HG03139 (cell line): ENCODE data around the gene INSIG2.
A peak's percentile ranks its signal among the peaks of the same experiment; 100 is the strongest.

Experiments
- ATAC-seq: cut with Tn5 transposase; IDR thresholded peaks from one replicate; pipeline ENCODE4 v1.9.1; 2021; ENCODE audit not compliant: unreplicated experiment

Gene INSIG2

DNA sequence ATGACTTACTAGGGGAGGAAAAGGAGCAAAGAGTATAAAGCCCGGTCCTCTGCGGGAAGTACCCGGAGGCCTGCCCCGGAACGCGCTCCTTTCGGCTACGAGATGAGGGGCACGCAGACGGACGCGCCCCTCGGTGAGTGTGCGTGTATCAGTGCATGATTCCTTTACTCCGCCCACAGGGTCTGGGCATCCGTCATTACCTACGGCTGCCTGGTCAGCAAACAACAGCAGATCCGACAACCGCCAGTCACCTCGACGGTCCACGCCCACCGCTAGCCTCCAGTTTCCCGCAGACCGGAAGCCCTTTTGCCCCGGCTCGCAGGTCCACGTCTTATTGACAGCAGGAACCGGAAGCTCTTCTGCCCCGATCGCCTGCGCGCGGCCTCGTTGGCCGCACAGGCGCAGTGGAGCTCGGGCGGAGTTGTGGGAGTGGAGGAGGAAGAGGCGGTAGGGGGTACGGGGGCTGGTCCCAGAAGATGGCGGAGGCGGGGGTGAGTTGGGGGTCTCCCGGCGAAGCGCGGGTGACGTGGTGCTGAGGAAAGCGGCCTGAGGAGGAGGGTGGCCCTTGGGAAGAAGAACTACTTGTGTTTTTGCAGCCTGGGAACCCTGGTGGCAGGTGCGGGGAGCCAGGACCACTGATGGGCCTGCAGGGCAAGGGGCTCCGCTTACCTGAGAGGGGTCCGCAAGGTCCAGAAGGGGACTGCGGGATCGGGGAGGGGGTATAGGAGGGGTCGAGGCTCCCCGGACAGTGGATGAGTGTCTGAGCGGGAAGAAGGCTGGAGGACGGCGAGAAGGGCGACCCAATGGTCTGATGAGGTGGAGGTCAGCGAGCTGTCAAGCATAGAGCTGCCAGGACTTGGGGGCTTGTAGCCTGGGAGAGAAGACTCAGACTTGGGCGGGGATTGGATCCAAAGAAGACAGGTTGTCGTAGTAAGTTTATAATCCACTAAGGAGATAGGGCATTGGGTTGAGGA, at the start of gene INSIG2:
Gene INSIG2 (plus strand): TSS at position 421 of the 974 bp plus-strand sequence. CDS start 8,086 bp downstream, outside the sequence.
- ATAC-seq: peak; percentile 97

GRCh38 chr2:118040891-118041290, 47.4 kb upstream of the INSIG2 start:
- ATAC-seq: no peak

DNA sequence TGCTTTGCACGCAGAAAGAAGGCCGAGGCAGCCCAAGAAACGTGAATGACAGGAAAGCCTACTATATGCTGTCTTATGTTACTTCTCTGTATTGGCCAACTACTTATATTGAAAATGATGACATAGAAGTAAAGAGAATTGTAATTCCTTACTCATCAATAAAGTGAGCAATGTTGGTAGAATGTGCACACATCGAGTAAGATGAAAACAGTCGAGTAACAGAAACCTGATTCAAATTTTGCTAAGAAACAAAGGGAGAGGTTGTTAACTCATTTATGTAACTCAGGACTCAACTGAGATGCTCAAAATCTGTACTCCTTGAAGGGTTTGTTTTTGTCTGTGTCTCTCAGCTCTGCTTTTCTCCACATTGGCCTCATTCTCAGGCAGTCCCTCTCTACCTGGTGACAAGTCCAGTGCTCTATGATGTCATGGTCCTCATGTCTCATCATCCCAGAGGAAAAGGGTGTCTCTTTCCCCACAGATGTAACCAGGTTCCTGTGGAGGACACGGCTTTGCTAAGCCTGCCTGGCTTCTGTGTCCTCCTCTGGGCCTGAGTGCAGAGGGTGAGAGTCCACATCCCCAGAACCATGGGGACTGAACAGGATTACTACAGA, 44.1 kb upstream of the INSIG2 start:
- no peak for ATAC-seq

DNA sequence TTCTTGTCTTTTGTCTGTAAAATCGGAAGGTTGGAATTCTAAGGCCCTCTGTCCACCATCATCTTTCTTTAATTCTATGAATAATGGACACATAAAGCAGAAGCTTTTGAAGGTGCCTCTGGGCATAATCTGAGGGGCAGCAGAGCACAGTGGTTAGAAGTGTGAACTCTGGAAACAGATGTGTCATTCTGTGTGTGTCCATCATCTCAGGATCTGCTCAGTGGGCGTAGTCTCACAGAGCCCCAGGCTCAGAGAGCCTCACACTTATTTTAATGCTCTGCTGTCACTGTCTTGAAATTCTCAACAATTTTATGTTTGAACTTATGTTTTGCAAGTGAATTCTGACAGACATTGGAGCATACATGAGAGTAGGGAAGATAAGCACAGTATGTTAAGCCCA, 43.4 kb upstream of the INSIG2 start:
- no peak for ATAC-seq

DNA sequence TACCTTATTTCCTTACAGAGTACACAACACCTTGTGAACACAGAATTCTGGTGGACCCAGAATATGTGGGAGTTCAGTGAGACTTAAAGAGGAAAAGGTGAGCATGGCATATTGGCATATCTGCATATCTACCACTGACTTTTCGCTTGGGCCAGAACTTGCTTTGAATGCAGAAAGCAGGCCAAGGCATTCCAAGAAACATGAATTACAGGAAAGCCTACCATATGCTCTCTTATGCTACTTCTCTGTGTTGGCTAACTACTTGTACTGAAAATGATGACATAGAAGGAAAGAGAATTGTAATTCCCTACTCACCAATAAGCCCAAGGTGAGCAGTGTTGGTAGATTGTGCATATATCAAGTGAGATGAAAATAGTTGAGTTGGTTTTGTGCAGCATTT, 43.0 kb upstream of the INSIG2 start:
- no peak for ATAC-seq

DNA sequence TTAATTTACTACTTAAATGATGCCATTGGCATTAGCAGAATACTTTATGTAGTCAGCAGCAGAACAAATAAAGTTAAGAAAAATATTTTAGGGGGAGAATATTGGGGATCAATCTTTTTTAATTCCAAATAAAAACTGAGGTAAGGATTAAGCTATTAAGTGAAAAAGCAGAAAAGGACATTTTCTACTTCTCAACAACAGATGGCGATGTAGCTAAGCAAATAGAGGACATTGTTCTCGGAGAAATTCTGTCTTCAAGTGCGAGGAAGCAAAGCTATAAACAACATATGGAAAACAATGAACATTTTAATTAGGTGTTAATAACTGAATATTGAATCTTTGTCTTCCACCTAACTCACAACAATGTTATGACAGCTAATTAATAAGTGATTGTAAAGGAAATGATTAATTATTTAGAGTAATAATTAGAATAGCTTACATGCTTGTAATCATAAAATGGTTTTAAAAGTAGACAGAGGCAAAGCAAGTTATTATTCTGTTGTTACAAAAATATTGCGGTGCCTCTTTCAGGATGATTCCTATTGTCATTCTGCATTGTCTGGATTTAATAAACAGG, 41.5 kb upstream of the INSIG2 start:
- no peak for ATAC-seq

- no peak for ATAC-seq
These were observed 40.9 kb upstream of the INSIG2 start for GRCh38 chr2:118047380-118047826.

- ATAC-seq: no peak
These were observed 39.9 kb upstream of the INSIG2 start for GRCh38 chr2:118048401-118048800.

- ATAC-seq: no peak
These were observed 39.0 kb upstream of the INSIG2 start for GRCh38 chr2:118049140-118049815.

DNA sequence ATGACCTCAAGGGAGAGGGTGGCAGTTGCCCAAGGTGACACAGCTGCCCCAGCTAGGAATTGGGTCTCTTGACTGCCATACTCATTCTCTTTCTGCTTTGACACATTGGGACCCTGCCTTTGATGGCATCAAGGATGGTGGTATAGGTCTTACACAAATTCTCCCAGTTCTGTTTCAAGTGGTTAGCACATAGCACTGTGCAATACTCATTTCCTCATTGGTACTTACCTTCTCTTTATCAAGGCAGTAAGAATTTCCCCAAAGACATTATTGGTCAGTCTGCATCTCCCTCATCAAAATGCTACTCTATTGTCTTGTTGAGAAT, 38.5 kb upstream of the INSIG2 start:
- ATAC-seq: peak; percentile 62

DNA sequence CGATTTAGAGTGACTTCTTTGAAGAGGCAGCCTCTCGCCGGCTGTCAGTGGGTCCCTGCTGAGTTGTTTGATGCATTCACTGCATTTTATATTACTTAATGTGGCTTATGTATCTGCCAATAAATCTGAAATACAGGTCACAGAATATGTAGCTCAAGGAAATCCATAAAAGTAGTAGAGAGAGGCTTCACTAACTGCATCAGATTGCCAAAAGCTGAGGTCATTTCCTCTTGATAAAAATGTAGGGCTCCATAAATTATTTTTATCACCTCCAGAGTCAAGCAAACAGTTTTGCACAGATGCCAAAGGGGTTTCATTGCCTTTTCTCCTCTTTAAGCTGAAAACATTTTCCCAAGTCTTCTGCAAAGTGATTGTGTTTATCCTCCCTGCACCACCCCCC, 37.9 kb upstream of the INSIG2 start:
- ATAC-seq: no peak

GRCh38 chr2:118050974-118051373, 37.3 kb upstream of the INSIG2 start:
- ATAC-seq: no peak

DNA sequence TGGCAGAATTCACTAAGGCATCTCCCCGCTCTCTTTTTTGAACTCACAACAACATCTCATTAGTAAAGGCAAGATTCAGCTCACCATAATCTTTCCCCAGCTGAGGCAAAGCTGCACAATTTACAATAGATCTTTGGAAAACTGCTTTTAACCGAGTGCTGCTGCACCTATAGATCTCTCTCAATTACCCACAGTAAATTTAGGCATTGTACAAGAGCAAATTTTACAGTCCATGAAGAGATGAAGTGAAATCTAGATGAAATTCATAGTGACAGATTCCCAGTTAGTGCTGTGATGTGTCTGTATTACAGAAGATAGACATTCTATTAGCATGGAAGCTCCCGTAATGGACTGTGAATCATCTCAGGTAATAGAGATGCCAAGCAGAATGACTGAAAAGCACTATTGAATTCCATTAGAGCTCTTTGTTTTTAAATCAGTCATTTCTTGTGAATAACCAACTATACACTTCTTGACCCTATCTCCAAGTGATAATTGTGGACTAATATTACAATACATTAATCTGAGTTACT, 36.4 kb upstream of the INSIG2 start:
- no peak for ATAC-seq

DNA sequence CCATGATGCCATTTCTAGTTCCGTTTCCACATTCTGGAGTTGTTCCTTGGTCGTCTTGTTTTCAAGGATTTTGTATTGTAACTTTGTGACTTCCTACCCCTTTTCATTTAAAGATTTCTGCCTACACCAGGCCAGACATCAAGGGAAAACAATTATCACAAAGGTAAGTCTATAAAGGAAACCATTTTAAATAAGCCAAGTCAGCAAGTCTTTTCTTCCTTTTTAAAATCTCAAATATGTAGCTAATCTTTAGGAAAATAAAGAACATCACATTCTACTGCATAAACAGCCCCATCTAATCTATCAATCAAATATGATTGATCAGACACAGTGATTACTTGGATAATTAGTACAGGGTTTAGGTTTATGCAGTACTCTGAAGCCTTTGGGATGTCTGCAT, 35.8 kb upstream of the INSIG2 start:
- ATAC-seq: no peak

DNA sequence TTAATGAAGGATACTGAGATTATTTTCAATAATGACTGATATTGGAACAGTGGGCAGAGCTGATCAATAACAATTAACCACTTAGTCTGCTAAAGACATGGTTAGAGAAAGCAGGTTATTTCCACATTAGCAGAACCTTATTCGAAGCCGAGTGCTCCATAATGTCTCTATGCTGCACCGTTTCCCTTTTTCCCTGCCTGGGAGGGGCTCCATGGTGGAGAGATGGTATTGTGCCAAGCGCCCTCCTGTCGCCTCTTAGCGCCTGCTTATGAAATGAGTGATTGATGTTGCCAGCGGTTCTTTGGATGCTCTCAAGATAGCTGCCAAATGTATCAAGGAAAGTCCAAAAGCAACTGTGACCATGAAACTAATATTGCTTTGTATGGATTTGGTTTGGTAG, 34.6 kb upstream of the INSIG2 start:
- ATAC-seq: no peak

DNA sequence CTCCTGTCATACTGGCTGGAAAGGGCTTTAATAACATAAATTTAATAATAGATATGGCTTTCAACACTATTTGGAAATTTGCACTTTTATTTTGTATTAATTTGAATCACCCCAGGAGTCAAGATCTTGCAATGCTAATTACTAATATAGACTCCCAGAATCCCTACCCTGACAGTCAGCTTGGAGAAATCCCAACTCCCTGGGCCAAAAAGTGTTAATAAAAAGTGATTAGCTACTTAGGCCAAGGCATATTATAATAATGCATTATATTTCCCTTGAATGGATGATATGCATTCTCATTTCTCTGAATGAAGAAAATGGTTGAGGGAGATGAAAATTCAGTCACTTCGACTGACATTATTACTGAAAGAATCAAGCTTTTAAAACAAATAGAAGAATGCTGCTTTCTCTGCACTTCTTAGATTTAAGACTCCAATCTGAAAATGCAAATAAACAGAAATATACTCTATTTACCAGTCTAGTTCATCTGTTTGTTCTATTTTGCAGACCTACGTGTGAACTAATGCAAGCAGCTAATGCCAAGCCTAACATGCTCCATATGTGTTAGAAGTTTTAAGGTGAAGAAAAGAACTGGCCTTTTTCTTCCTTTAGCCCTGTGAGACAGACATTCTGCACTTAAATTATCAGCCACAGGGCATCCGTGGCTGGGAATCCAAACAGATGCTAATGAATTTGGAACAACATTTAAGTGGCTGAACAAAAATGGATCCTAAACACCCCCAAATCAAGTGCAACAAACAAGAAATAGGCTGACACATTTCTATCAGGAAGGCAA, 33.9 kb upstream of the INSIG2 start:
- no peak for ATAC-seq

DNA sequence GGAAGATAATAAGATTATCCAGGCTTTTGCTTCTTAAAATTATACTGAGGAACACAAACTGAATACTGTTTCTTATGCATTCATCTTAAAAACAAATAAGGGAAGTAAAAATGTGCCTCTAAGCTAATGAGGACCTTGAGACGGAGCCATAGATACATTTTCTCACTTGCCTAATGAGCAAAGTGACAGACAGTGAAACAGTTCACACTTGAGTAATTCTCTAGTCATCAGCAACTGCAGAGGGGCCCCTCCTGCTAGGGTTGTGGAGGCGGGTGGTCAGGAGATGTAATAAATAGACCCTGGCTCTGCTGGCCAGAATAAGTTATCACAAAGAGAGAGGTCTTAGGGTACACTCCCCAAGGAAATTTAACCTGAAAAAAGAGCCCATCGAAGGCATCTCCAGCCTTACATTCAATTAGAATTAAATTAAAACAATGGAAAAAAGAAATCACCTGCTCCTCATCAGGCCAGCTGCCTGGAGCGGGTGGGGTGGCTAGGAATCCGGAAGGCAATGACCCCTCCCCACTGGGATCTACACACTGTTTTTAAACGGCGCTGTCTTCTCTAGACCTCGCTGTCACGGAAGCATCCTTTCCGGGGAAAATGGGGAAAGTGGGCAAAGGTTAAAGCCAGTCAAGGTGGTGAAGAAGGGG, 32.6 kb upstream of the INSIG2 start:
- ATAC-seq: peak; percentile 59

DNA sequence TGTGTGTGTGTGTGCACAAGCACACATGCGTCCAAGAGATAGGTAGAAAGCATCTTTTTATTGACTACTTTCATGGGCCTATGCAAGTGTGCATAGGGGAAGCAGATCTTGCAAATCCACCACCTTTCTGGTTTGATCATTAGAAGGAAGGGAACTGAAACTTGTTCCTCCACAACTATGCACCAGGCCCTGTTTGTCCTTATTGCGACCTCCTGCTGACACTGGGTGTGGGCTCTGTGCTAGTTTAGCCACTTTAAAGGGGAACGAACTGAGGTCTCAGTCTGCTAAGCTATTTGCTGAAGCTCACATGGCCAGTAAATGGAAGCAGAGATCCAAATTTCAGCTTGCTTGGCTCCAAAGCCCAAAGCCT, 32.1 kb upstream of the INSIG2 start:
- ATAC-seq: peak; percentile 95

GRCh38 chr2:118056801-118057200, 31.5 kb upstream of the INSIG2 start:
- no peak for ATAC-seq

DNA sequence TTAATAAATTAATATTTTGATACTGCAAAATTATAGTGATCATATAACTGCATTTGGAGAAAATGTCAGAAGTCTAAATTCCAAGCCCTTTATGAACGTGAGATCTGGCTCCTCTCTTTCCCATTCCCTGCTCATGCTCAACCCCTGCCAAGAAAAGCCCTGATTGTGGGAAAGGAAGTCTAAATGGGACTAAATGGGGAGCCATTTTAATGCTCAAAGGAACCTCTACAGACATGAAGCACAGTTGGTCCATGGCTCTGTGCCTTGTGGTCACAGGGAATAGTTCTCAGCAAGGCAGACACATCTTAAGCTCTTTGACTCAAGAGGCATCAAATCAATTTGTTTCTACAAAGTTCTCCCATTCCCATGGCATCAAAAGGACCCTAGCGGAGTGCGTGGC, 29.3 kb upstream of the INSIG2 start:
- no peak for ATAC-seq
